Astrocyte (in vitro differentiated cells and primary cell): ENCODE measurements around the gene EXOSC7. TPM values are rescaled to one million over a fixed set of nuclear protein-coding genes. Genes with fewer than 3 reads are reported as not detected.
A peak's percentile ranks its signal among the peaks of the same experiment; 100 is the strongest.

Experiments used
- DNase-seq: peaks from one replicate; pipeline ENCODE4 v3.0.0-alpha.2; 2010; ENCODE audit warnings: low read depth
- FAIRE-seq: peaks from 2 replicates; lab custom pipeline; 2011; peaks lifted over from hg19 to GRCh38; lab: Jason Lieb, UNC
- H2AFZ ChIP-seq: 2 replicates; pipeline ENCODE4 v1.6.0; 2012; ENCODE audit warnings: low read depth, low read length, inconsistent platforms
- H3K27ac ChIP-seq: 2 replicates; pipeline ENCODE4 v1.5.1; 2011; ENCODE audit warnings: low read depth, low read length, inconsistent platforms
- H3K27me3 ChIP-seq: 2 replicates; pipeline ENCODE4 v1.6.0; 2011; ENCODE audit warnings: low read length, inconsistent platforms; ENCODE audit not compliant: insufficient read depth
- H3K36me3 ChIP-seq: 2 replicates; pipeline ENCODE4 v1.5.1; 2011; ENCODE audit warnings: low read length, inconsistent platforms; ENCODE audit not compliant: insufficient read depth
- H3K4me1 ChIP-seq: 2 replicates; pipeline ENCODE4 v1.5.1; 2011; ENCODE audit warnings: low read length, inconsistent platforms; ENCODE audit not compliant: insufficient read depth
- H3K4me2 ChIP-seq: 2 replicates; pipeline ENCODE4 v1.6.0; 2012; ENCODE audit warnings: low read length, inconsistent platforms
- H3K4me3 ChIP-seq: 2 replicates; pipeline ENCODE4 v1.5.1; 2011; ENCODE audit warnings: low read depth, mild to moderate bottlenecking, low read length, inconsistent platforms; ENCODE audit not compliant: insufficient read depth
- H3K79me2 ChIP-seq: 2 replicates; pipeline ENCODE4 v1.6.0; 2012; ENCODE audit warnings: mild to moderate bottlenecking, low read length, inconsistent platforms; ENCODE audit not compliant: insufficient read depth
- H3K9ac ChIP-seq: 2 replicates; pipeline ENCODE4 v1.6.0; 2012; ENCODE audit warnings: mild to moderate bottlenecking, low read length, inconsistent platforms
- H3K9me3 ChIP-seq: 2 replicates; pipeline ENCODE4 v1.5.1; 2012; ENCODE audit warnings: low read depth, mild to moderate bottlenecking, low read length, inconsistent platforms; ENCODE audit not compliant: insufficient read depth
- H4K20me1 ChIP-seq: 2 replicates; pipeline ENCODE4 v1.6.0; 2012; ENCODE audit warnings: low read length, inconsistent platforms; ENCODE audit not compliant: insufficient read depth
- H3K27ac Mint-ChIP-seq: one replicate; pipeline ENCODE4 v1.8.0; 2021; ENCODE audit warnings: mild to moderate bottlenecking, mixed read lengths; ENCODE audit not compliant: unreplicated experiment
- H3K27me3 Mint-ChIP-seq: one replicate; pipeline ENCODE4 v1.8.0; 2021; ENCODE audit warnings: low read depth, mixed read lengths; ENCODE audit not compliant: unreplicated experiment
- H3K36me3 Mint-ChIP-seq: one replicate; pipeline ENCODE4 v1.8.0; 2021; ENCODE audit warnings: low read depth, mixed read lengths; ENCODE audit not compliant: unreplicated experiment
- H3K4me1 Mint-ChIP-seq: one replicate; pipeline ENCODE4 v1.8.0; 2021; ENCODE audit warnings: low read depth, mixed read lengths; ENCODE audit not compliant: unreplicated experiment
- H3K4me3 Mint-ChIP-seq: one replicate; pipeline ENCODE4 v1.8.0; 2021; ENCODE audit warnings: mild to moderate bottlenecking, moderate library complexity, mixed read lengths; ENCODE audit not compliant: unreplicated experiment
- H3K9me3 Mint-ChIP-seq: one replicate; pipeline ENCODE4 v1.8.0; 2021; ENCODE audit warnings: mild to moderate bottlenecking, mixed read lengths; ENCODE audit not compliant: unreplicated experiment
- CTCF ChIP-seq: IDR thresholded peaks from 2 replicates; pipeline ENCODE4 v1.5.1; 2011; ENCODE audit warnings: low read depth, mild to moderate bottlenecking, inconsistent platforms, low read length, moderate library complexity; ENCODE audit not compliant: insufficient read depth
- EZH2 ChIP-seq: IDR thresholded peaks from 2 replicates; pipeline ENCODE4 v1.6.1; 2012; ENCODE audit warnings: mild to moderate bottlenecking, low read length, inconsistent platforms; ENCODE audit not compliant: insufficient read depth
- total RNA-seq: library from RNA; stranded (reverse); gene quantifications from 2 replicates; pipeline ENCODE4 v1.2.1, GENCODE V29; 2021

The EXOSC7 gene
- total RNA-seq, 1 donor from 2014 or later: 38.6 TPM

- H3K4me1 Mint-ChIP-seq: peaks cover 33% of the 10 kb centered on the region
- no peaks in the 10 kb centered on the region for H3K9me3 Mint-ChIP-seq
- no peaks in the 10 kb centered on the region for H3K9me3 ChIP-seq
- no peak for FAIRE-seq
- DNase-seq: no peak
- no peaks in the 10 kb centered on the region for H3K79me2 ChIP-seq
- no peaks in the 10 kb centered on the region for H3K27me3 Mint-ChIP-seq
- no peak for TF ChIP-seq EZH2
- no peak for TF ChIP-seq CTCF
- H3K36me3 ChIP-seq: peaks cover 5% of the 10 kb centered on the region
- H3K36me3 Mint-ChIP-seq: peaks cover 18% of the 10 kb centered on the region
- H3K9ac ChIP-seq: peak overlapping the region; percentile 58
- peak overlapping the region; percentile 87 for H3K27ac Mint-ChIP-seq
- peaks cover 3% of the 10 kb centered on the region for H4K20me1 ChIP-seq
- H3K4me1 ChIP-seq: peaks cover 26% of the 10 kb centered on the region
- no peak overlapping the region for H3K4me3 ChIP-seq
- peak overlapping the region; percentile 9 for H3K4me3 Mint-ChIP-seq
- H2AFZ ChIP-seq: no peak overlapping the region
- H3K27ac ChIP-seq: peak overlapping the region; percentile 81
- H3K27me3 ChIP-seq: no peaks in the 10 kb centered on the region
- peak overlapping the region; percentile 72 for H3K4me2 ChIP-seq
Observed at GRCh38 chr3:45012577-45012976, 36.5 kb downstream of the EXOSC7 start.

DNA sequence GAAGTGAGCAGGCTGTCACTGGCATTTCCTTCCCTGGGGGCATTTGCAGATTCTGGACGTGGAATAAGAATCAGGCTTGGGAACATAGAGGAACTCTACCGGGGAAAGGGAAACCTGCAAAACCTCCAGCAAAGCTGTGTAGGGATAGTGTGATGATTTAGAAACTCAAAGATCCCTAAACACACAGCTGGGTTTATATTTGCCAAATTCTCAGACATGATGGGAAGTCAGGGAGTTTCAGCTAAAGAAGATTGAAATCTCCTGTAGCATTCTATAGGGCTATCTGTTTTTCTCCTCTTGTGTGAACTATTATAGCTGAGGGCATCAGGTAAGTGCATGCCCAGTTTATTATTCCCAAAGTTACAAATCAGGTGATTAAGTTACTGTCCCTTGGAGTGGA lies 40.9 kb downstream of the EXOSC7 start:
- peaks cover 15% of the 10 kb centered on the region for H3K36me3 Mint-ChIP-seq

More for the DNA sequence above, 40.9 kb downstream of the EXOSC7 start:
- peaks cover under 1% of the 10 kb centered on the region for H4K20me1 ChIP-seq
- no peak overlapping the region for H2AFZ ChIP-seq
- H3K9me3 ChIP-seq: no peaks in the 10 kb centered on the region
- no peak overlapping the region for H3K9ac ChIP-seq
- Mint-ChIP-seq H3K27ac (no peak overlapping the region), H3K27me3 (no peaks in the 10 kb centered on the region), H3K4me3 (no peak overlapping the region), H3K9me3 (peaks cover 2% of the 10 kb centered on the region), H3K4me1 (peaks cover 13% of the 10 kb centered on the region)
- no peaks in the 10 kb centered on the region for H3K27me3 ChIP-seq
- no peaks in the 10 kb centered on the region for H3K36me3 ChIP-seq
- H3K4me2 ChIP-seq: no peak overlapping the region
- no peak overlapping the region for H3K27ac ChIP-seq
- DNase-seq (no peak), FAIRE-seq (no peak)
- no peaks in the 10 kb centered on the region for H3K79me2 ChIP-seq
- TF ChIP-seq EZH2 (no peak), CTCF (no peak)
- H3K4me1 ChIP-seq: peaks cover 10% of the 10 kb centered on the region
- no peak overlapping the region for H3K4me3 ChIP-seq
